Gastroesophageal sphincter (tissue), 4 donors: ENCODE results near the gene S100A13. TPM values are rescaled to one million over a fixed set of nuclear protein-coding genes. Genes with fewer than 3 reads are reported as not detected.

Source experiments
- ATAC-seq: fragments of 150-250 bp; one replicate; pipeline ENCODE4 v1.9.1; 2016; ENCODE audit warnings: mild to moderate bottlenecking, moderate library complexity
- H3K27ac ChIP-seq, 4 donors: fragments of 200-600 bp; sonication (generic) in 3 of 4; 1 replicate in 3 of 4; 2 replicates in 1 of 4; pipeline ENCODE4 v1.5.1; 2016 to 2019
- H3K27me3 ChIP-seq: fragments of 200-600 bp; sonication (generic); one replicate; pipeline ENCODE4 v1.5.1; 2019
- H3K36me3 ChIP-seq, 2 donors: fragments of 200-600 bp; sonication (generic); one replicate each; pipeline ENCODE4 v1.5.1; 2019; ENCODE audit warnings: control low read depth in 1 of 2
- H3K4me1 ChIP-seq, 3 donors: fragments of 200-600 bp; sonication (generic); 1 replicate in 2 of 3; 2 replicates in 1 of 3; pipeline ENCODE4 v1.5.1; 2016 to 2019; ENCODE audit warnings: control low read depth in 2 of 3
- H3K4me3 ChIP-seq, 2 donors: fragments of 200-600 bp; sonication (generic); one replicate each; pipeline ENCODE4 v1.5.1; 2019; ENCODE audit warnings: mild to moderate bottlenecking in 1 of 2, moderate library complexity in 1 of 2
- H3K9me3 ChIP-seq, 3 donors: fragments of 200-600 bp; sonication (generic); one replicate each; pipeline ENCODE4 v1.5.1; 2017 to 2019; ENCODE audit warnings: control low read depth in 2 of 3
- CTCF ChIP-seq, 4 experiments: fragments of 200-600 bp in 2 of 4; fragments of 450-650 bp in 2 of 4; sonication (generic) in 1 of 4; IDR thresholded peaks; one replicate each; pipeline ENCODE4 v1.5.1; 2017 to 2019; ENCODE audit warnings: antibody characterized with exemption in 4 of 4, mild to moderate bottlenecking in 2 of 4, moderate library complexity in 2 of 4
- EP300 ChIP-seq: sonication (generic); formaldehyde crosslinking; IDR thresholded peaks from one replicate; pipeline ENCODE4 v1.6.1; 2017; ENCODE audit warnings: antibody characterized with exemption, mild to moderate bottlenecking
- POLR2A ChIP-seq, 2 donors: fragments of 450-650 bp; IDR thresholded peaks; one replicate each; pipeline ENCODE4 v1.6.1; 2017; ENCODE audit warnings: antibody characterized with exemption in 2 of 2, mild to moderate bottlenecking in 2 of 2, moderate library complexity in 1 of 2
- POLR2AphosphoS5 ChIP-seq: sonication (generic); formaldehyde crosslinking; IDR thresholded peaks from one replicate; pipeline ENCODE4 v1.6.1; 2017; ENCODE audit warnings: antibody characterized with exemption
- WGBS, 2 donors: methylation state at CpG; one replicate each; pipeline ENCODE4 v1.1.5; 2018; ENCODE audit warnings: low coverage in 1 of 2; 5-methylcytosine and 5-hydroxymethylcytosine counted together
- total RNA-seq, 4 donors: library from RNA; depleted of rRNA; stranded (reverse); fragments of >200 nt; gene quantifications; one replicate each; pipeline ENCODE4 v1.1.0, GENCODE V29; 2016

The S100A13 gene
- total RNA-seq, 4 donors from 2014 or later: 56.1 to 133 (median 76.3) TPM

GRCh38 chr1:153639280-153639679 is 12.0 kb upstream of the S100A13 start:
- Histone ChIP-seq H3K27ac (no peak overlapping the region), H3K36me3 (peaks cover 0 to 91% of the 10 kb centered on the region in 2 donors), H3K4me3 (no peak overlapping the region), H3K27me3 (no peaks in the 10 kb centered on the region), H3K9me3 (no peaks in the 10 kb centered on the region), H3K4me1 (peaks cover 0 to 84% (median 17%) of the 10 kb centered on the region in 3 donors)
- 77 to 83% methylated on average over 2 to 3 of the region's 3 CpGs for WGBS, 2 donors
- no peak for ATAC-seq
- TF ChIP-seq POLR2AphosphoS5 (no peak), EP300 (no peak), POLR2A (IDR thresholded peaks at IDR 0.05) (no peak), CTCF (IDR thresholded peaks at IDR 0.05) (no peak)

- no peaks in the 10 kb centered on the region for H3K27me3 ChIP-seq
- 71 to 87% methylated on average over 6 of the region's 6 CpGs for WGBS, 2 donors
- H3K4me3 ChIP-seq: no peak overlapping the region
- H3K27ac ChIP-seq: no peak overlapping the region
- H3K4me1 ChIP-seq: peaks cover 0 to 78% (median 9%) of the 10 kb centered on the region in 3 donors
- TF ChIP-seq POLR2AphosphoS5 (no peak), POLR2A (IDR thresholded peaks at IDR 0.05) (no peak), EP300 (no peak), CTCF (IDR thresholded peaks at IDR 0.05) (no peak)
- H3K9me3 ChIP-seq: no peaks in the 10 kb centered on the region
- H3K36me3 ChIP-seq: peaks cover 0 to 81% of the 10 kb centered on the region in 2 donors
- ATAC-seq: no peak
These were observed 11.0 kb upstream of the S100A13 start for GRCh38 chr1:153638261-153638660.

GRCh38 chr1:153636312-153636711 is 9.0 kb upstream of the S100A13 start:
- peaks cover 0 to 75% (median 9%) of the 10 kb centered on the region in 3 donors for H3K4me1 ChIP-seq
- WGBS, 2 donors: 80 to 92% methylated on average over 7 to 9 of the region's 9 CpGs
- H3K36me3 ChIP-seq: peaks cover 0 to 62% of the 10 kb centered on the region in 2 donors
- no peaks in the 10 kb centered on the region for H3K9me3 ChIP-seq
- H3K4me3 ChIP-seq: no peak overlapping the region
- no peaks in the 10 kb centered on the region for H3K27me3 ChIP-seq
- TF ChIP-seq CTCF (IDR thresholded peaks at IDR 0.05) (no peak), EP300 (no peak), POLR2A (IDR thresholded peaks at IDR 0.05) (no peak), POLR2AphosphoS5 (no peak)
- no peak overlapping the region for H3K27ac ChIP-seq
- ATAC-seq: no peak

- peak overlapping the region in 1 of 2 donors; percentile 93 for H3K4me3 ChIP-seq
These were observed 8.6 kb upstream of the S100A13 start for GRCh38 chr1:153635872-153636271.

More at GRCh38 chr1:153635872-153636271, 8.6 kb upstream of the S100A13 start:
- no peak for ATAC-seq
- Histone ChIP-seq H3K9me3 (no peaks in the 10 kb centered on the region), H3K36me3 (peaks cover 0 to 57% of the 10 kb centered on the region in 2 donors), H3K4me1 (peaks cover 0 to 70% (median 9%) of the 10 kb centered on the region in 3 donors), H3K27me3 (no peaks in the 10 kb centered on the region), H3K27ac (peak overlapping the region in 2 of 4 donors; percentile 100)
- TF ChIP-seq CTCF (IDR thresholded peaks at IDR 0.05) (no peak), POLR2A (IDR thresholded peaks at IDR 0.05) (no peak), POLR2AphosphoS5 (no peak), EP300 (no peak)
- WGBS, 2 donors: 82 to 84% methylated on average over 6 of the region's 7 CpGs
